Measurements from ENCODE around the gene PNPLA4.

PNPLA4 gene

GRCh38 chrX:7852166-7852565, 75.0 kb downstream of the PNPLA4 start:
- DNase-seq = no peak
